ENCODE measurements around the gene TNRC6B. TPM values are rescaled to one million over a fixed set of nuclear protein-coding genes. Genes with fewer than 3 reads are reported as not detected.

The TNRC6B gene
- total RNA-seq, 1 donor from 2014 or later = 51.2 TPM

DNA sequence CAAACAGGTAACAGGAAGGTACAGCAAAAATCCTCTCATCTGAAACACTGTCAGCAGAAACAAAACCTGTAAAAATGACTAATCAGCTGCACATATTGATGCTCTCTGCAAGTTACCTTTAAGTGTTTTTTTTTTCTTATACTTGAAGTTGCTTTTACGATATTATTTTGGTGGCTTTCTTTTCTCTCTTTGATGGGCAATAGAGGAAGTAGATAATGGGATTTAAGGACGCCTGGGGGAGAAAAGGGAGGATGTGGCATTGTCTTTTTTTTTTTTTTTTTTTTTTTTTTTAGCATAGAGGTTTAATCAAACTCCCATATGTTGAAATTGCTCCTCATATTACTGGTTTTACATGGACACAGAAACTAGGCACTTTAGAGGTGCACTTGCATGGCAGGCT is 157.2 kb downstream of the TNRC6B start:
- no peaks in the 10 kb centered on the region for H3K27me3 ChIP-seq (ENCODE audit: insufficient read depth, low read length)
- H3K4me1 ChIP-seq (ENCODE audit: insufficient read depth, low read length) = peaks cover 13% of the 10 kb centered on the region
- no peak overlapping the region for H3K9ac ChIP-seq (ENCODE audit: low read length)
- Mint-ChIP-seq H3K36me3 (ENCODE audit: low read depth, unreplicated experiment) (peaks cover 19% of the 10 kb centered on the region), H3K27me3 (ENCODE audit: low read depth, unreplicated experiment) (no peaks in the 10 kb centered on the region), H3K4me3 (ENCODE audit: unreplicated experiment) (no peak overlapping the region), H3K4me1 (ENCODE audit: low read depth, unreplicated experiment) (peaks cover 11% of the 10 kb centered on the region), H3K9me3 (ENCODE audit: unreplicated experiment) (no peaks in the 10 kb centered on the region), H3K27ac (ENCODE audit: unreplicated experiment) (no peak overlapping the region)
- H3K4me3 ChIP-seq (ENCODE audit: insufficient read depth, low read depth, low read length) = no peak overlapping the region
- no peak for TF ChIP-seq EZH2 (IDR thresholded peaks at IDR 0.05; ENCODE audit: insufficient read depth, low read length)
- TF ChIP-seq, protein P1, sequence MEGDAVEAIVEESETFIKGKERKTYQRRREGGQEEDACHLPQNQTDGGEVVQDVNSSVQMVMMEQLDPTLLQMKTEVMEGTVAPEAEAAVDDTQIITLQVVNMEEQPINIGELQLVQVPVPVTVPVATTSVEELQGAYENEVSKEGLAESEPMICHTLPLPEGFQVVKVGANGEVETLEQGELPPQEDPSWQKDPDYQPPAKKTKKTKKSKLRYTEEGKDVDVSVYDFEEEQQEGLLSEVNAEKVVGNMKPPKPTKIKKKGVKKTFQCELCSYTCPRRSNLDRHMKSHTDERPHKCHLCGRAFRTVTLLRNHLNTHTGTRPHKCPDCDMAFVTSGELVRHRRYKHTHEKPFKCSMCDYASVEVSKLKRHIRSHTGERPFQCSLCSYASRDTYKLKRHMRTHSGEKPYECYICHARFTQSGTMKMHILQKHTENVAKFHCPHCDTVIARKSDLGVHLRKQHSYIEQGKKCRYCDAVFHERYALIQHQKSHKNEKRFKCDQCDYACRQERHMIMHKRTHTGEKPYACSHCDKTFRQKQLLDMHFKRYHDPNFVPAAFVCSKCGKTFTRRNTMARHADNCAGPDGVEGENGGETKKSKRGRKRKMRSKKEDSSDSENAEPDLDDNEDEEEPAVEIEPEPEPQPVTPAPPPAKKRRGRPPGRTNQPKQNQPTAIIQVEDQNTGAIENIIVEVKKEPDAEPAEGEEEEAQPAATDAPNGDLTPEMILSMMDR (IDR thresholded peaks at IDR 0.05; ENCODE audit: insufficient read depth, low read depth, low read length) = no peak
- no peak for FAIRE-seq
- peaks cover 3% of the 10 kb centered on the region for H3K36me3 ChIP-seq (ENCODE audit: insufficient read depth, low read length)
- H3K27ac ChIP-seq (ENCODE audit: low read depth, low read length) = no peak overlapping the region
- no peak overlapping the region for H3K4me2 ChIP-seq (ENCODE audit: low read length)
- DNase-seq (ENCODE audit: low read depth) = no peak
- no peaks in the 10 kb centered on the region for H3K79me2 ChIP-seq (ENCODE audit: insufficient read depth, low read length)
- peaks cover 3% of the 10 kb centered on the region for H4K20me1 ChIP-seq (ENCODE audit: insufficient read depth, low read length)
- H2AFZ ChIP-seq (ENCODE audit: low read depth, low read length) = no peak overlapping the region
- H3K9me3 ChIP-seq (ENCODE audit: insufficient read depth, low read depth, low read length) = no peaks in the 10 kb centered on the region

DNA sequence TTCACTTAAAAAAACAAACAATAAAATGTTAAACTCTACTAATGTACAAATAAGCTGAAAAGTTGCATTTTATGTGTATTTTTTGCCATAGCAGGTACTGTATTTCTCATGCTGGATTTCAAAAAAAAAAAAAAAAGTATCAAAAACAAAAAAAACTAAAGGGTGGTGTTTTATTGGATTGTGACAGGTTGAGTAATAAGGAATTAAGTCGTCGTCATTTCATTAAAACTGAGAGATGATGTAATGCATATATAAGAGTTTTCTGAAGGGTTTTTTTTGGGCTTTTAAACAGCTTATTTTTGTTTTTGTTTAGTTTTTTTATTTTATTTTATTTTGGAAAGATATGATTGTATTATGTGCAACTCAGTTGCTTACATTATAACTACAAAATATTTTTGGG is 157.6 kb downstream of the TNRC6B start:
- Histone ChIP-seq H3K27me3 (ENCODE audit: insufficient read depth, low read length) (no peaks in the 10 kb centered on the region), H3K9ac (ENCODE audit: low read length) (no peak overlapping the region), H3K4me3 (ENCODE audit: insufficient read depth, low read depth, low read length) (no peak overlapping the region), H3K79me2 (ENCODE audit: insufficient read depth, low read length) (no peaks in the 10 kb centered on the region), H3K36me3 (ENCODE audit: insufficient read depth, low read length) (peaks cover under 1% of the 10 kb centered on the region), H2AFZ (ENCODE audit: low read depth, low read length) (no peak overlapping the region), H3K4me2 (ENCODE audit: low read length) (no peak overlapping the region), H3K27ac (ENCODE audit: low read depth, low read length) (no peak overlapping the region), H3K4me1 (ENCODE audit: insufficient read depth, low read length) (peaks cover 13% of the 10 kb centered on the region), H4K20me1 (ENCODE audit: insufficient read depth, low read length) (peaks cover 3% of the 10 kb centered on the region), H3K9me3 (ENCODE audit: insufficient read depth, low read depth, low read length) (no peaks in the 10 kb centered on the region)
- Mint-ChIP-seq H3K9me3 (ENCODE audit: unreplicated experiment) (no peaks in the 10 kb centered on the region), H3K36me3 (ENCODE audit: low read depth, unreplicated experiment) (peaks cover 19% of the 10 kb centered on the region), H3K27ac (ENCODE audit: unreplicated experiment) (no peak overlapping the region), H3K4me3 (ENCODE audit: unreplicated experiment) (no peak overlapping the region), H3K27me3 (ENCODE audit: low read depth, unreplicated experiment) (no peaks in the 10 kb centered on the region), H3K4me1 (ENCODE audit: low read depth, unreplicated experiment) (peaks cover 11% of the 10 kb centered on the region)
- no peak for DNase-seq (ENCODE audit: low read depth)
- TF ChIP-seq EZH2 (IDR thresholded peaks at IDR 0.05; ENCODE audit: insufficient read depth, low read length) = no peak
- TF ChIP-seq, protein P1 (IDR thresholded peaks at IDR 0.05; ENCODE audit: insufficient read depth, low read depth, low read length) = no peak
- FAIRE-seq = no peak

DNA sequence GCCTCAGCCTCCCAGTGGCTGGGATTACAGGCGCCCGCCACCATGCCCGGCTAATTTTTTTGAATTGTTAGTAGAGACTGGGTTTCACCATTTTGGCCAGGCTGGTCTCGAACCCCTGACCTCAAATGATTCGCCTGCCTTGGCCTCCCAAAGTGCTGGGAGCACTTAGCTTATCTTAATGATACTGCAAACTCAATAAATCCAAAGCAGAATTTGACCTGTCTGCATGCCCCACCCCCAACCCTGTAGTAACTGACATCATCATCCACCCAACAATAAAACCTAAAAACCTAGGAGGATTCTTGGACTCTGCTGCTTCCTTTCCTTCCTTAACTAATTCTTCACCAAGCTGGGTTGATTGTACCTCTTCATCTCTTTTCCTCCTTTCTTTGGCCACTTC is 162.3 kb downstream of the TNRC6B start:
- Mint-ChIP-seq H3K27ac (ENCODE audit: unreplicated experiment) (no peak overlapping the region), H3K4me1 (ENCODE audit: low read depth, unreplicated experiment) (no peaks in the 10 kb centered on the region), H3K27me3 (ENCODE audit: low read depth, unreplicated experiment) (no peaks in the 10 kb centered on the region), H3K36me3 (ENCODE audit: low read depth, unreplicated experiment) (peaks cover 7% of the 10 kb centered on the region), H3K4me3 (ENCODE audit: unreplicated experiment) (no peak overlapping the region), H3K9me3 (ENCODE audit: unreplicated experiment) (no peaks in the 10 kb centered on the region)
- Histone ChIP-seq H3K4me1 (ENCODE audit: insufficient read depth, low read length) (no peaks in the 10 kb centered on the region), H3K4me3 (ENCODE audit: insufficient read depth, low read depth, low read length) (no peak overlapping the region), H3K27ac (ENCODE audit: low read depth, low read length) (no peak overlapping the region), H2AFZ (ENCODE audit: low read depth, low read length) (no peak overlapping the region), H4K20me1 (ENCODE audit: insufficient read depth, low read length) (no peaks in the 10 kb centered on the region), H3K9ac (ENCODE audit: low read length) (no peak overlapping the region), H3K79me2 (ENCODE audit: insufficient read depth, low read length) (no peaks in the 10 kb centered on the region), H3K36me3 (ENCODE audit: insufficient read depth, low read length) (no peaks in the 10 kb centered on the region), H3K9me3 (ENCODE audit: insufficient read depth, low read depth, low read length) (no peaks in the 10 kb centered on the region), H3K27me3 (ENCODE audit: insufficient read depth, low read length) (no peaks in the 10 kb centered on the region), H3K4me2 (ENCODE audit: low read length) (no peak overlapping the region)
- TF ChIP-seq, protein P1 (IDR thresholded peaks at IDR 0.05; ENCODE audit: insufficient read depth, low read depth, low read length) = no peak
- no peak for TF ChIP-seq EZH2 (IDR thresholded peaks at IDR 0.05; ENCODE audit: insufficient read depth, low read length)
- no peak for DNase-seq (ENCODE audit: low read depth)
- no peak for FAIRE-seq

Measured in astrocyte (in vitro differentiated cells and primary cell).